HG03565 (cell line): ENCODE data around the gene DIAPH1.

Experiments
- ATAC-seq: cut with Tn5 transposase; IDR thresholded peaks from one replicate; pipeline ENCODE4 v1.9.1; 2021; ENCODE audit warnings: mild to moderate bottlenecking, moderate library complexity; ENCODE audit not compliant: unreplicated experiment

DIAPH1 gene

GRCh38 chr5:141522301-141522700, 96.5 kb downstream of the DIAPH1 start:
- ATAC-seq: no peak

- no peak for ATAC-seq
Measured at GRCh38 chr5:141521244-141521781, 97.5 kb downstream of the DIAPH1 start.

- ATAC-seq: no peak
Measured at GRCh38 chr5:141519605-141520565, 98.9 kb downstream of the DIAPH1 start.

- no peak for ATAC-seq
Measured at GRCh38 chr5:141518618-141519015, 100.2 kb downstream of the DIAPH1 start.

- no peak for ATAC-seq
Measured at GRCh38 chr5:141517880-141518617, 100.8 kb downstream of the DIAPH1 start.

- no peak for ATAC-seq
Measured at GRCh38 chr5:141517312-141517711, 101.5 kb downstream of the DIAPH1 start.

GRCh38 chr5:141516672-141517025, 102.2 kb downstream of the DIAPH1 start:
- no peak for ATAC-seq

- no peak for ATAC-seq
Measured at GRCh38 chr5:141515946-141516671, 102.7 kb downstream of the DIAPH1 start.

GRCh38 chr5:141515141-141515540, 103.7 kb downstream of the DIAPH1 start:
- no peak for ATAC-seq

GRCh38 chr5:141514330-141515133, 104.3 kb downstream of the DIAPH1 start:
- peak; percentile 14 for ATAC-seq

GRCh38 chr5:141513627-141514329, 105.0 kb downstream of the DIAPH1 start:
- ATAC-seq: peak; percentile 30

GRCh38 chr5:141512911-141513626, 105.7 kb downstream of the DIAPH1 start:
- no peak for ATAC-seq

- no peak for ATAC-seq
Measured at GRCh38 chr5:141512390-141512910, 106.3 kb downstream of the DIAPH1 start.

- ATAC-seq: no peak
Measured at GRCh38 chr5:141511771-141512325, 107.0 kb downstream of the DIAPH1 start.

- peak; percentile 15 for ATAC-seq
Measured at GRCh38 chr5:141510850-141511601, 107.8 kb downstream of the DIAPH1 start.

- no peak for ATAC-seq
Measured at GRCh38 chr5:141510160-141510559, 108.6 kb downstream of the DIAPH1 start.

GRCh38 chr5:141508798-141509611, 109.8 kb downstream of the DIAPH1 start:
- no peak for ATAC-seq
